GM19023 (cell line): Measurements from ENCODE around the gene LDLRAD4.
"Not testable (repeated sequence)": the region's sequence is repeated elsewhere in the genome, so short reads cannot be mapped to it uniquely, and the experiment has no call there.

Experiments used
- ATAC-seq: cut with Tn5 transposase; IDR thresholded peaks from one replicate; pipeline ENCODE4 v1.9.1; 2021; ENCODE audit warnings: mild to moderate bottlenecking, moderate library complexity; ENCODE audit not compliant: unreplicated experiment

LDLRAD4 gene

DNA sequence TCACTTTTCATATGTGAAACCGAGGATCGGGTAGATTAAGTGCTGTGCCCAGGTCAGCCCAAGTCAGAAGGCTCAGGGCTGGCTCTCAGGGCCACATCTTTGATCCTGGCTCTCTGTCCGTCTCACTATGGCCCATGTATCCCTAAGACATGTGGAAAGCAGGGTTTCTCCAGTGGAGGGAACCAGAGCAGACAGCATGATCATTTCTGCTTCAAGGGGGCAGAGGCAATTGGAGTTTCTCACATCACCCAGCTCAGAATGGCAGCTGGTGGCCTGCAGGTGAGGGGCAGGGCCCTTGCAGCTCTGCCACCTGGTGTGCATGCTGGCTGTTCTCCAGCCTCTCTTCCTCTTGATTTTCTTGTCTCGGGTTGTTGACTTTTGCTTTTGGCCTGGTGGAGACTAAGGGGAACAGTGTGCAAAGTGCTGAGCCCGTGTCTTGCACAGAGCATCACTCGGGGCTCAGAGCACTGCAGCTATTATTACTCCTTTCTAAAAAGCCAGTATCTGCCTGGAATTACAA lies 27.0 kb downstream of the LDLRAD4 start:
- no peak for ATAC-seq

- no peak for ATAC-seq
These were observed 27.6 kb downstream of the LDLRAD4 start for GRCh38 chr18:13246121-13246520.

GRCh38 chr18:13246591-13246990 lies 28.0 kb downstream of the LDLRAD4 start:
- ATAC-seq, result no peak

- ATAC-seq, result no peak
These were observed 28.9 kb downstream of the LDLRAD4 start for GRCh38 chr18:13247506-13247905.

DNA sequence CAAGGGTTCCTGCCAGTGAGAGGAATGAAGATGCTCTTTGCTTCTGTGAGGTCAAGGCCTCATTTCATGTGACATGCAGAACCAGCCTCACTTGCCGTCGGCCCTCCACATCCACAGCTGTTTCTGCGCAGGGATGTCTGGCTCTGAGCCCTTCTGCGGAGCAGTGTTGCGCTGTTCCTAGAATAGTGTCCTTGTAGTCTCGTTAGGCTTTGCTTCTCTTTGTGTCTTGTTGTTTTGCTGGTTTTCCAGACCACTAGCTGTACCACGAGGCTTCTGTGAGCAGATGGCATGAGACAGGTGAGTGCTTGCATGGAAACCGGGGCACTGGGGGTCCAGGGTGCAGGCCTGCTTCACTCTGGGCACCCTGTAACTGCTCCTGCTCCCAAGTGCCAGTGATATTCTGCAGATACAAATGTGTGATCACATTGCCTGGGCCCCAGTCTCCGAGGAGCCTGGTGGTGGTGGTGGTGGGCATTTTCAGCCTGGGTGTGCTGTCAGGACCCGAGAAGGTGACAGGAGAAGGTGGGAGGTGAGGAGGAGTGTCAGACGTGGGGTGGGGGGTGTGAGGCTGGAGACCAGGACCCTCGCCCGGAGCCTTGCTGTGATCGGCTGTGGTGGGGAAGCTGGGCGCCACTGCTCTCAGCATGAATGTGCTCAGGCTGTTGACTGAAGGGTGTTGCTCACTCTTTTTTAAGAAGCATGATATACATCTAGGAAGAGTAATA lies 34.3 kb downstream of the LDLRAD4 start:
- ATAC-seq, result no peak

DNA sequence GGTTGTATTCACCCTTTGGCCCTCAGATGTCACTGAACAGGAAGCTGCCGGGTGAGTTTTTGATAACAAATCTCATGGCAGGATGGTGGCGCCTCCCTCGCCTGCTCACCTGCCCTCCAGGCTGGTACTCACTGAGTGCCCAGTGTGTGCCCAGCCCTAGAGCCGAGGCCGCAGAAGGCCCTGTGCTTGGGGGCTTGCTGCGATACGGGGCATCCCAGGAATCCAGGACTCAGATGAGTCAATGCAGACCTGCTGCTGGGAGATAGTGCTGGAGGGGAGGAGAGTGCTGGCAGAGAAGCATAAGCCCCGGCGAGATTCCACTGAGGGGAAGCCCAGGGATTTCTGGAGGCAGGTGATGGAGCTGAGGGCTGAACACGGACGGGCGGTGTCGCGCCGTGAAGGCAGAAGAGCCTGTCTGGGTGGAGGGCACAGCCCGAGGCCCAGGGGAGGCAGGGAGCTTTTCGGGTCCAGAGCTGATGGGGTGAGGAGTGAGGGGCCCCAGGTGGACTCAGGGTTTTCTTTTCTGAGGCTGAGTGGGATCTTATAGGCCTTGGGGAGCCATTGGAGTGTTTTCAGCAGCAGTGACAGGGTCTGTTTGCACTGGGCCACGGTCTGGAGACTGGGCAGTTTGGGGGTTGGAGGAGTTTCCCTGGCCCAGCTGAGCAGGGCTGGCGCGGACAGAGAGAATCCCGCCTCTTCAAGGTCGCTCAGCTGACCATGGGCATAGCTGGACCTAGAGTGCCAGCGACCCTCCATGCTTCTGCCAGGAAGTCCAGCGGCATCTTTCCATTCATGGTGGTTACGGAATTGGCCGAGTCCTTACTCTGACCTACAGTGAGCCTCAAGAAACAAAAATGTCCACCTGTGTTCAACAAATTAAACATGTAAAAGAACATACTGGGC lies 35.5 kb downstream of the LDLRAD4 start:
- no peak for ATAC-seq

DNA sequence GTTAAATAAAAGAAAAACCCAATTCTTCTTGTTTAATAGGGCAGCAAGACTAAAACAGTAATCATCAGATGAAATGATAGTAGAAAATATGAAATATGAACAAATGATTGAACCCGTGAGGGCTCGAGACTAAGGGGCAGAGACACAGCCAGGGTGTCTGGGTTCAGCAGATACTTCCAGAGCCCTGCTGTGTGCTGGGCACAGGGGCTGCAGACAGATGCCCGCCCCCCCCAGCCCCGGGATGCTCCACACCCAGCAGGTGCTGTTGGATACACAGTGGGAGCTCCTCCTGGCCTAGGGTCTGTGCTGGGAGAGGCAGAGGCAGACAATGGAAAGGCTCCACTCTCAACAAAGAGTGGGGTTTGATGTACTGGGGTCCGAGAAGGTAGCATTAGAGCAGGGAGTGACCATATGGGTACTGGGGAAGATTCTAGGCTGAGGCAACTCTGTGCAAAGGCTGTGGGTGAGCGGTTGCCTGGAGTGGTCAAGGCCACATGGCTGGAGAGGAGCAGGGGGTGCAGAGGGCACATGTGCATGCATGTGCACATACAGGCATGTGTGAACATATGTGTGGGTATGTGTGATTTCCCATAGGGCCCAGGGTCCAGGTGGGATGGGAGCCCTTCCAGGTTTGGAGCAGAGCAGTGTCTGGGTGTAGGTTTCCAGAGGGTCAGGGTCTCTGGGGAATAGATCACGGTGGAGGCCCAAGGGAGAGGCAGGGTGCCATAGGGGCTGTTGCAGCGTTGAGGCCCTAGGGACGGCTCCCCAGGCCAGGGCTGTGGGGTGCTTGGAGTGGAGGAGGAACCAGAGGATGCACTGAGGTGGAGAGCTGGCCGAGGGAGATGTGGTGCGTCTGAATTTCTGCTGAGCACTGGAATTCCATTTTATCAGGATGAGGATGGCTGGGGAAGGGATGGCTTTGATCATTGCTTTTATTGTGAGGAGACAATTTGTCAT lies 36.7 kb downstream of the LDLRAD4 start:
- no peak for ATAC-seq

GRCh38 chr18:13256444-13257305 lies 38.1 kb downstream of the LDLRAD4 start:
- ATAC-seq, result no peak

GRCh38 chr18:13257361-13257980 lies 38.9 kb downstream of the LDLRAD4 start:
- no peak for ATAC-seq

DNA sequence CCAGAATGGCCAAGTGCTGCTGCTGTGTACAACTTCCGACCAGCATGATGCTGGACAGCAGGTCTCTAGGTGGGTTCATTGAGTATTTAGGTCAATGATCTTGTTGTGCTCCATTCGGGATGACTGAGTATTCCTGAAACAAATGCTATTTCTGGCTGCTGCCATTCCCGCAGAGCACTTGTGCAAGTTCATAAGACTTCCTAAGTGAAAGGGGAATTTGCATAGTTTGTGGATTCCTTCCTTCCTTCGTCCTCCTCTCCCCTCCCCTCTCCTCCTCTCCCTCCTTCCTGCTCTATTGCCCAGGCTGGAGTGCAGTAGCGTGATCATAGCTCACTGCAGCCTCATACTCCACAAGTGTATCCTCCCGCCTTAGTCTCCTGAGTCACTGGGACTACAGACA lies 40.4 kb downstream of the LDLRAD4 start:
- no peak for ATAC-seq

DNA sequence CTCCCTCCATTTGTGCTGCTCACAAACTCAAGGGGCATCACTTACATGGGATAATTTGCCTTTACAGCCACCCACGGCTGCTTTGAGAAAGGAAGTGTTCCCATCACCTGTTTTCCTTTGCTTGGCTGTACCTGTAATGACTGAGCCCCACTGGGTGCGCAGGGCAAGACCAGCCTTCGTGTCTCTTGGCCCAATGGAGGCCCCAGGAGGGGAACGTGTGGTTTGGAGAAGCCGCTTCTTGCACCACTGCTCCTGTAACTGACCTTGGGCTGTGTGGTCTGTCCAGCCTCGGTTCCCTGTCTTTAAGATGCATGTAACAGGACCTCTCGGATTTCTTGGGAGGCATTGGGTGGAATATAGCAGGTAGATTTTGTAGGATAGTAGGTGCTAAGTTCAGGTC lies 41.1 kb downstream of the LDLRAD4 start:
- no peak for ATAC-seq

DNA sequence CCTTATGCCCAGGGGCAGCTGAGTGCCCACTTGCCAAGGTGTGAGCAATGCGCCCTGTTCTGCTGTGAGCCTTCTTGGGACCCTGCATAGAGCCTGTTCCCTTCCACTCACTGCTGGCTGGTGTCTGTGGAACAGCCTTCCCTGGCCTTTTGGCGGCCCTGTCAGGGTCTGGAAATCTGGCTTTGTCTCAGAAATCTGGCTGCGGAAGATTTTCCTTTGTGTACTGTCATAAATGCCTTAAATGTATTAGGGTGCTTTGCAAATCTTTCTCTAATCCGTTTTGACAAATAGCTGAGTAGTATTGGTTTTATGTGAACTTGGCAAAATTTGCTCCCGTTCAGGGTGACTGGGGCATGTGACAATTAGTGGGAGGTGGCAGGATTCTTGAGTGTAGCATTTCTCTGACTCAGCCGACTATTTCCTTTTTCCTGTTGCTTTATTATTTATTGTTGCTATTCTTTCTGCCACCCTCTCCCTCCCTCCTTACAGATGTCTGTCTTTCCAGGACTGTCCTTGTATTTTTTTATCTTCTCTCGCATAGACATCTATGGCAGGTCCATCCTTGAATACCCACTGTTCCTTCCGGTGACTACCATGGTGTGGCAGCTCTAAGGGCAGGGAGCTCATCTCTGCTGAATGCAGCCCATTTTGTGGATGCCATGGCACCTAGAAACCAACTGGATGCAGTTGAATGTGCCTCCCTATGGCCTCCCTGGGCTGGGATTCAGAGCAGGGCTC lies 41.8 kb downstream of the LDLRAD4 start:
- ATAC-seq, result no peak

- no peak for ATAC-seq
These were observed 42.5 kb downstream of the LDLRAD4 start for GRCh38 chr18:13260935-13261640.

DNA sequence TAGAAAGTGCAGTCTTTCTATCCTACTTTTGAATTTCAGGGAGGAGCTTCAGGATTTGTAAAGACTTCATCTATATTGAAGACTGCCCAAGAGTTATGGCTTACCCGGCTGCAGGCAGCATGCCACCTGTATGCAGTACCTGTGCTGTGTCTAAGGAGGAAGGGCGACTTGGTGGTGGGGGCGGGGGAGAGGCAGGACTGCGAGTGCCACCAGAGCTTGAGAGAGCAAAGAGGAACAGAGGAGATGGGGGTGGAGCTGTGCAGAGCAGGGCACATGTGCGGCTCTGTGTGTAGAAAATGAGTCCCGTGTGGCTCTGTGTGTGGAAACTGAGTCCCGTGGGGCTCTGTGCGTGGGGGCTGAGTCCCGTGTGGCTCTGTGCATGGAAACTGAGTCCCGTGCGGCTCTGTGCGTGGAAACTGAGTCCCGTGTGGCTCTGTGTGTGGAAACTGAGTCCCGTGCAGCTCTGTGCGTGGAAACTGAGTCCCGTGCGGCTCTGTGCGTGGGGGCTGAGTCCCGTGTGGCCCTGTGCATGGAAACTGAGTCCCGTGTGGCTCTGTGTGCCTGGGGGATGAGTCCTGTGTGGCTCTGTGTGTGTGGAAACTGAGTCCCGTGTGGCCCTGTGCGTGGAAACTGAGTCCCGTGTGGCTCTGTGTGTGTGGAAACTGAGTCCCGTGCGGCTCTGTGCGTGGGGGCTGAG lies 43.2 kb downstream of the LDLRAD4 start:
- no peak for ATAC-seq

DNA sequence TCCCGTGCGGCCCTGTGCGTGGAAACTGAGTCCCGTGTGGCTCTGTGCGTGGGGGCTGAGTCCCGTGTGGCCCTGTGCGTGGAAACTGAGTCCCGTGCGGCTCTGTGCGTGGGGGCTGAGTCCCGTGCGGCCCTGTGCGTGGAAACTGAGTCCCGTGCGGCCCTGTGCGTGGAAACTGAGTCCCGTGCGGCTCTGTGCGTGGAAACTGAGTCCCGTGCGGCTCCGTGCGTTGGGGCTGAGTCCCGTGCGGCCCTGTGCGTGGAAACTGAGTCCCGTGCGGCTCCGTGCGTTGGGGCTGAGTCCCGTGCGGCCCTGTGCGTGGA lies 43.8 kb downstream of the LDLRAD4 start:
- not testable (repeated sequence) for ATAC-seq

GRCh38 chr18:13262839-13263691 lies 44.5 kb downstream of the LDLRAD4 start:
- ATAC-seq, result no peak
